IPS DF 6.9 (cell line): Measurements from ENCODE around the gene TNFSF13.
A peak's percentile ranks its signal among the peaks of the same experiment; 100 is the strongest.

ENCODE experiments used
- DNase-seq: peaks from one replicate; pipeline ENCODE4 v3.0.0-alpha.2; 2013; ENCODE audit warnings: low read depth, low spot score
- H3K27ac ChIP-seq: one replicate; pipeline ENCODE4 v1.5.1; 2013; ENCODE audit warnings: low read length, control low read depth
- H3K27me3 ChIP-seq: 2 replicates; pipeline ENCODE4 v1.6.1; 2013; ENCODE audit warnings: mild to moderate bottlenecking, low read length; ENCODE audit not compliant: control insufficient read depth, insufficient read depth
- H3K36me3 ChIP-seq: 2 replicates; pipeline ENCODE4 v1.6.1; 2013; ENCODE audit warnings: low read length; ENCODE audit not compliant: control insufficient read depth, insufficient read depth
- H3K4me1 ChIP-seq: 2 replicates; pipeline ENCODE4 v1.6.1; 2013; ENCODE audit warnings: low read length; ENCODE audit not compliant: control insufficient read depth, insufficient read depth
- H3K4me3 ChIP-seq: 2 replicates; pipeline ENCODE4 v1.5.1; 2013; ENCODE audit warnings: mild to moderate bottlenecking, low read length
- H3K9me3 ChIP-seq: 2 replicates; pipeline ENCODE4 v1.6.1; 2013; ENCODE audit warnings: low read length, inconsistent platforms; ENCODE audit not compliant: control insufficient read depth, insufficient read depth
- WGBS: extraction: QIAGEN DNeasy Blood & Tissue Kit; methylation state at CpG from one replicate; pipeline ENCODE4 v1.1.7; 2013; ENCODE audit warnings: mixed read lengths, missing lambda C conversion rate; ENCODE audit not compliant: insufficient read length, insufficient coverage; 5-methylcytosine and 5-hydroxymethylcytosine counted together

The TNFSF13 gene

DNA sequence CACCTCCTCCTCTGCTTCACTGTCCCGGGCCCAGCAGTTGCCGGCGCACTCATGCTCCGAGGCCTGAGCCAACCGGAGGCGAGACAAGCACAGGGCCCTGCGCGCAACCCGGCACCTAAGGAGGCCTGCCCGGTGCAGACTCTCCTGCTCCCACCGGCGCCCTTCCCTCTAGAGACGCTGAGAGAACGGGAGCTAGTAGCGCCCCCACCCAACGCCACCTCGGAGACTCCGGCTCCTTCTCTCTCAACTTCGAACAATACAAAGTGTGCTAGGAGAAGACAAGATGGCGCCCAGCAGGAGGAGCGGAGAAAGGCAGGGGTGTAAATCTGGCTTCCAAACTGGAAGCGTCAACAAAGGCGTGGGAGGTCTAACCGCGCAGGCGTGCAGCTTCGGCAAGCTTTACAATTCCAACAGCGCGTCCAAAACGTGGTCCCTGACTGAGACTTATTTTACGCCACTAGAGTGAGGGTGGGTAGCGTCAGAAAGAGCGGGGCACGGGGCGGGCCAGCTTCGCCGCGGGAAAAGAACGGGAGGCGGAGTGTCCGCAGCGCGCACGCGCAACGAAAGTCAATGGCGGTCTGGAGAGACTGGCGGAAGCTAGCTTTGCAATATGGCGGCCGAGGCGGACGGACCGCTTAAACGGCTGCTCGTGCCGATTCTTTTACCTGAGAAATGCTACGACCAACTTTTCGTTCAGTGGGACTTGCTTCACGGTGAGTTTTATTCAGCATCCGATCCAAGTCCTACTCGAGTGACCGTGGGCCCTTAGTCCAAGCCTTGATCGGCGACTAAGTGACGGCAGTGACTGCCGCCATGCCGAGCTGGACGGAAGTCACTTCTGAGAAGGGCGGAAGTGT lies 24.9 kb downstream of the TNFSF13 start, which contains the start of gene MPDU1:
MPDU1 (plus strand) TSS at position 600 of the 857 bp plus-strand sequence; CDS start at position 611, 11 bp downstream.
- Histone ChIP-seq H3K4me1 (peaks cover 6% of the 10 kb centered on the region), H3K36me3 (no peaks in the 10 kb centered on the region; the same call in 1 of the 2 replicates), H3K9me3 (no peaks in the 10 kb centered on the region), H3K27ac (no peak within 1 kb of the TSS), H3K27me3 (no peaks in the 10 kb centered on the region), H3K4me3 (peak within 1 kb of the TSS; percentile 90; the same call in 1 of the 2 replicates)
- peak; percentile 82 for DNase-seq
- no CpG with 5 or more reads among the region's 69 CpGs for WGBS

DNA sequence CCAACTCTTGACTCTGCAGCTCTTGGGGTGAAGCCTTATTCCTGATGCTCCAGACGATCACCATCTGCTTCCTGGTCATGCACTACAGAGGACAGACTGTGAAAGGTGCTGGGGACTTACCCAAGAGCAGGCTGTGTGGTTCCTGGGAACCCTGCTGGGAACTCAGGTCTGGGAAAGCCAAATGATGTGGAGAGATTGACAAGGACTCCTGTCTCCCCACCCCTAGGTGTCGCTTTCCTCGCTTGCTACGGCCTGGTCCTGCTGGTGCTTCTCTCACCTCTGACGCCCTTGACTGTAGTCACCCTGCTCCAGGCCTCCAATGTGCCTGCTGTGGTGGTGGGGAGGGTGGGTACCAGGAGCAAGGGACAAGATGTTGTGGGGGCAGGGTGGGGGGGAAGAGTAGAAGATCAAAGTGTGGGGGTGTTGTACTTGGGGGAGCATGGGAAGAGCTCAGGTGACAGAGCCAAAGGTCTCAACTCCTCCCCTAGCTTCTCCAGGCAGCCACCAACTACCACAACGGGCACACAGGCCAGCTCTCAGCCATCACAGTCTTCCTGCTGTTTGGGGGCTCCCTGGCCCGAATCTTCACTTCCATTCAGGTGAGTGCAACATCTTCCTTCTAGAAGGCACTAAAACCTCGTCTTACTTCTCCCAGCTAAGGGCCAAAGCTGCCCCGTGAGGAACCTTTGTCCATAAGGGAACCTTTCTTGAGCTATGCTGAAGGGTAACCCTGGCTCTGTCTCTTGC lies 28.3 kb downstream of the TNFSF13 start:
- H3K27me3 ChIP-seq, result no peaks in the 10 kb centered on the region
- no peaks in the 10 kb centered on the region; the same call in 1 of the 2 replicates for H3K36me3 ChIP-seq
- WGBS, result no CpG with 5 or more reads among the region's 9 CpGs
- H3K4me3 ChIP-seq, result no peak overlapping the region
- H3K9me3 ChIP-seq, result no peaks in the 10 kb centered on the region
- H3K27ac ChIP-seq, result no peak overlapping the region
- DNase-seq, result no peak
- H3K4me1 ChIP-seq, result peaks cover 7% of the 10 kb centered on the region; the same call in 1 of the 2 replicates

DNA sequence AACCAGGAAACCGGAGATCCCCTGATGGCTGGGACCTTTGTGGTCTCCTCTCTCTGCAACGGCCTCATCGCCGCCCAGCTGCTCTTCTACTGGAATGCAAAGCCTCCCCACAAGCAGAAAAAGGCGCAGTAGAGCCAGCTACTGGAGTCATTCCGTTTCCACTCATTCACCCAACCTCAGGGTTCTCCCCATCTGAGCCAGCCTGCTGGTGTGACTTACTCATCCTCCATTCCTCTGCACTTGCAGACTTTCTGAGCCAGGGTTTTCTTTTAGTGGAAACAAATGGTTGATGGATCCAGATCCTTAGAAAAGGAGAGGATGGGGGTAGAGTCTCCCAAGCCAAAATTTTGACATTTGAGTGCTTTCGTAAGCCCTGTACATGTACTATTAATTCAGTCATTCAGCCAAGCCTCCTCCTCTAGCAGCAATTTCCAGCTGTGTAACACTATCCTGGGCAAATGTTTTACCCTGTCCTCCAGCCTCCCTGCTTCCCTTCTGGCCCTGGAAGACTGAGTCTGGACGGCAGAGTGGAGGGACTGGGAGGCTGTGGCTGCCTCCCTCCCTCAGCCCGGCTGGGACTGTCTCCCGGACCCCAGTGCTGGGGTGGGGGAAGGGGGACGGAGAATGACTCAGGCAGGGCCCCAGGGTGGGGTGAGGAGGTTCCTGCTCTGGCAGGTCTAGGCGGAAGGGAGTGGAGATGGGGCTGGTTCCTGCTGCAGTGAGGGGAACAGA lies 29.0 kb downstream of the TNFSF13 start:
- no peaks in the 10 kb centered on the region for H3K27me3 ChIP-seq
- H3K4me1 ChIP-seq, result peaks cover 7% of the 10 kb centered on the region; the same call in 1 of the 2 replicates
- no peak overlapping the region for H3K27ac ChIP-seq
- DNase-seq, result no peak
- no peak overlapping the region for H3K4me3 ChIP-seq
- no CpG with 5 or more reads among the region's 12 CpGs for WGBS
- peaks cover 7% of the 10 kb centered on the region; the same call in 1 of the 2 replicates for H3K36me3 ChIP-seq
- no peaks in the 10 kb centered on the region for H3K9me3 ChIP-seq

DNA sequence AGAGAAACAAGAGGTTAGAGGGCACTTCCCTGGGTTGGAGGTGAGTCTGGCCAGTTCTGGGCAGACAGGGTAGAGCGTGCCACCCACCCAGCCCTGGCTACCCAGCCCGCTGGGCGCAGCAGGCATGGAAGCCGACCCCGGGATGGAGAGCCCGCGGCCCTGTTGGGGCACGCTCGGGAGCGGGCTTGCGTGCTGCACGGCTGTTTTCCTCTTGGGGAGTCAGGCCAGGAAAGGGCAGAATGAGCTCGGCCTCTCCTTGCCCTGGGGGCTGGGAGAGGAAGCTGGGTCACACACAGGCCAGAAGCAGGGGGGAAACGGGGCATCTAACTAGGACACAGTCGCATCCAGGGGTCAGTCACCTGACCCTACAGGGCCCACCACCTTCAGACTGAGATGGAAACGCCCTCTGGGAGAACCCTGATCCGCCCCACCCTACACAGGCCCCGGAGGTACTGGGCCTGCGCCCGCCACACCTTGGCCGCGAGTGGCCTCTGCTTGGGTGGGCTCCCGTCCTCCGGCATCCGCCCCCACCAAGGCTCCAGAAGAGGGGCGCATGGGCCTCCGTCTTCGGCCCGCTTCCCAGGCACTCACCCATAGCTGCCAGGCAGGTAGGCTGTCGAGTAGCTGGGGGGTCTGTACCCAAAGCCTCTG lies 30.1 kb downstream of the TNFSF13 start:
- DNase-seq, result no peak
- no CpG with 5 or more reads among the region's 30 CpGs for WGBS
- Histone ChIP-seq H3K27ac (no peak overlapping the region), H3K27me3 (no peaks in the 10 kb centered on the region), H3K4me1 (peaks cover 5% of the 10 kb centered on the region; the same call in 1 of the 2 replicates), H3K9me3 (no peaks in the 10 kb centered on the region), H3K4me3 (peak overlapping the region; percentile 57; the same call in 1 of the 2 replicates), H3K36me3 (peaks cover 8% of the 10 kb centered on the region; the same call in 1 of the 2 replicates)

DNA sequence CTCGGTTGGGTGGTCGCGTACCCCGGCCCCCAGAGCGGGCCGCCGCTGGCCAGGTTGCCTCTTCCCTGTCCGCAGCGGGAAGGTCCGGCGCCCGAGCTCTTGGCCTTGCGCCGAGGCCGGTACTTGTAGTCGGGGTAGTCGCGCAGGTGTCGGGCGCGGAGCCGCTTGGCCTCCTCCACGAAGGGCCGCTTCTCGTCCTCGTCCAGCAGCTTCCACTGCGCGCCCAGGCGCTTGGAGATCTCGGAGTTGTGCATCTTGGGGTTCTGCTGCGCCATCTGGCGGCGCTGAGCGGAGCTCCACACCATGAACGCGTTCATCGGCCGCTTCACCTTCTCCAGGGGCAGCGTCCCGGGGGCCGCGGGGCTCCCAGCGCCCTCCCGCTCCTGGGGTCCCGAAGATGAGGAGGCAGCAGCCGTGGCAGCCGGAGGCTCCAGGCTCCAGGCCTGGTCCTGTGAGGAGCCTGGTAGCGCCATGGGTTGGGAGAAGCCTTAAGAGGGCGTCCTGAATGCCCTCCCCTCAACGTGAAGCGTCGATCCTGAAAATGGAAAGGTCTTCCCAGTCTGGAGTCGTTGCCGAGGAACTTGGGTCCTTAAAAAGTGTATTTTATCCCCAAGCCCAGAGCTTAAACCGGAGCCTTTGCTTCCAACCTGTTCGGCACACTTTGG lies 30.8 kb downstream of the TNFSF13 start:
- Histone ChIP-seq H3K36me3 (peaks cover 9% of the 10 kb centered on the region; the same call in 1 of the 2 replicates), H3K9me3 (no peaks in the 10 kb centered on the region), H3K27me3 (no peaks in the 10 kb centered on the region), H3K4me3 (peak overlapping the region; percentile 57; the same call in 1 of the 2 replicates), H3K4me1 (peaks cover 5% of the 10 kb centered on the region; the same call in 1 of the 2 replicates), H3K27ac (no peak overlapping the region)
- DNase-seq, result peak; percentile 85
- WGBS, result no CpG with 5 or more reads among the region's 56 CpGs

DNA sequence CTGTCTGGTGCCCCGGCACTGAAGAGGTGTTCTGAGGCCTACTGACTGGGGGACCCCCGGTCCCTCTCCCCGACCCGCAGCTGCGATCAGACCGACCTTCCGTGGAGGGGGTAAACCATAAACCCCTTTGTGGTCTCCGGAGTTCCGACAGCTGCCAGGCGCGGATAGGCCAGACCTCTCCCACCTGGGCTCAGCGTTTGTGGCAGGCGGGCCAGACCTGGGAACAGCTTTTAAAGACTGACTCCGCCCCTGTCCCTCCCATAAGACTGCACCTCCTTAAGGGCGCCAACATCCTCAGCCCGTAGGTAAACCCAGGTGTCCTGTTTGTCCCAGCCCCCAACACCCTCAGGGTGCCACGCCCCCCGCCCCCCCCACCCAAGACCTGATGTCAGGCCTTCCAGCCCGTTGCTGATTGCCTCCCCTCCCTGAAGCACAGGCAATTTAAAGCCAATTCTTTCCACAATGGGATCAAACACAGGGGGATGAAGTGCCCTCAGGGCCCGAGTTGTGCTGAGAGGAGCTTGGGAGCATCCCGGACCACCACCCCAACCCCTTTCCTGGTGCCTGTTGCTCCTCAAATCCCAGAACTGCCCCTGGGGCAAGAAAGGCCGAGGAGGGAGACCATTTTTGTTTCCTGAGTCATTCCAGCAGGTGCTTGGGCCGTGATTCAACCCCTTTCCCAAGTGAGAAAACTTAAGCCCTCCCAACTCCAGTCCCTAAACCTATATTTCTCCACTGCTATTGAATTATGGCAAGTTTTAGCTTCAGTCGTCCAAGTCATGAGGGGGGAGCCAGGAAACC lies 31.5 kb downstream of the TNFSF13 start, which contains the start of gene SOX15:
SOX15 (minus strand) TSS at position 204 of the 801 bp plus-strand sequence. CDS start 418 bp downstream, outside the sequence.
- Histone ChIP-seq H3K9me3 (no peaks in the 10 kb centered on the region), H3K4me3 (peak within 1 kb of the TSS; percentile 57; the same call in 1 of the 2 replicates), H3K27ac (no peak within 1 kb of the TSS), H3K4me1 (peaks cover 5% of the 10 kb centered on the region; the same call in 1 of the 2 replicates), H3K27me3 (no peaks in the 10 kb centered on the region), H3K36me3 (peaks cover 9% of the 10 kb centered on the region; the same call in 1 of the 2 replicates)
- WGBS, result no CpG with 5 or more reads among the region's 24 CpGs
- DNase-seq, result no peak

DNA sequence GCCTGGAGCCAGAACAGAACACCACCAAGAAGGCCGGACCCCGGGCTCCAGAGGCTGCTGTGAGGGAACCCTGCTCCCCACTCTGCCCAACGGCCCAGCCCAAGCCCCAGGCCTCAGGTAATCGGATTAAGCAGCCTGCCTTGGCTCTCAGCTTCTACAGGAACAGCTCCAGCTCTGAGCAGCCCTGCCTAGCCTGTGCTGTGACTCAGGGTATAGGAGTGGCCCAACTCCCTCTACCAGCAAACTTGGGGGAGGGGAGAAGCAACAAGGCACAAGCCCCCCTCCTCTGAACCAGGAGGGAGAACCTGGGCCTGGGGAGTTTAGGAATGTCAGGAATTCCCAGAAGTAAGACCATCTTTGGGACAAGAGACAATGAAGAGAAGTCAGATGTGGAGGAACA lies 32.2 kb downstream of the TNFSF13 start:
- no peaks in the 10 kb centered on the region for H3K9me3 ChIP-seq
- H3K27me3 ChIP-seq, result no peaks in the 10 kb centered on the region
- no peak overlapping the region for H3K4me3 ChIP-seq
- no CpG with 5 or more reads among the region's 4 CpGs for WGBS
- H3K36me3 ChIP-seq, result peaks cover 11% of the 10 kb centered on the region; the same call in 1 of the 2 replicates
- peaks cover 5% of the 10 kb centered on the region; the same call in 1 of the 2 replicates for H3K4me1 ChIP-seq
- no peak for DNase-seq
- no peak overlapping the region for H3K27ac ChIP-seq

DNA sequence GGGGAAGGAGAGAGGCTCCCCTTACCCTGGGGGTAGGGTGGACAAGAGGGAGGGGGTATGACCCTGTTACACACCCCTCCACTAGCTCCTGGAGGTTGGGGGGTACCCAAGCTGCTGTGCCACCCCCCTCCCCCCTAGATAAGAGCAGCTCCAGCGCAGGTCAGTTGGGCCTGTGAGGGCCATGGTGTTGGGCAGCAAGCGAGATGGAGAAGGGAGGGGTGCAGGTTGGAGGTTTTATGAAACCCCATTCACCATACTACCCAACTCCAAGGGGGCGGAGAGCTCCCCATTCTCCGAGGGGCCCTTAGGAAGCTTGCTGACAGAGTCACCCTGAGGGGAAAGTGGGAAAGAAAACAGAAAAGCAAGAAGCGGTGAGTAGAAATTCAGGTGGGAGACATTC lies 33.0 kb downstream of the TNFSF13 start:
- WGBS, result no CpG with 5 or more reads among the region's 5 CpGs
- peaks cover 14% of the 10 kb centered on the region; the same call in 1 of the 2 replicates for H3K36me3 ChIP-seq

More for the DNA sequence above, 33.0 kb downstream of the TNFSF13 start:
- Histone ChIP-seq H3K27ac (no peak overlapping the region), H3K9me3 (no peaks in the 10 kb centered on the region), H3K27me3 (no peaks in the 10 kb centered on the region), H3K4me3 (no peak overlapping the region), H3K4me1 (peaks cover 5% of the 10 kb centered on the region; the same call in 1 of the 2 replicates)
- no peak for DNase-seq
